Spleen (tissue), 11 donors: Measurements from ENCODE around the gene OBSL1. TPM values are rescaled to one million over a fixed set of nuclear protein-coding genes. Genes with fewer than 3 reads are reported as not detected.

Experiments used
- DNase-seq: peaks from one replicate; pipeline ENCODE4 v3.0.0-alpha.2; 2020
- H3K27ac ChIP-seq, 8 donors: fragments of 200-600 bp; sonication (generic) in 7 of 8; 1 replicate in 4 of 8; 2 replicates in 4 of 8; pipeline versions ENCODE4 v1.5.0 to v1.8.0; 2016 to 2021; ENCODE audit warnings: inconsistent platforms in 4 of 8, mild to moderate bottlenecking in 4 of 8, moderate library complexity in 1 of 8
- H3K27me3 ChIP-seq, 7 donors: fragments of 200-600 bp; sonication (generic) in 6 of 7; replicated peaks in 1 of 7; 1 replicate in 4 of 7; 2 replicates in 3 of 7; pipeline versions ENCODE4 v1.5.0 to v1.8.0; 2016 to 2021; ENCODE audit warnings: inconsistent platforms in 3 of 7, mild to moderate bottlenecking in 1 of 7
- H3K36me3 ChIP-seq, 6 donors: fragments of 200-600 bp; sonication (generic) in 5 of 6; 1 replicate in 4 of 6; 2 replicates in 2 of 6; pipeline versions ENCODE4 v1.5.0 to v1.8.0; 2016 to 2021; ENCODE audit warnings: inconsistent platforms in 2 of 6
- H3K4me1 ChIP-seq, 6 donors: fragments of 200-600 bp; sonication (generic) in 5 of 6; 1 replicate in 3 of 6; 2 replicates in 3 of 6; pipeline versions ENCODE4 v1.5.0 to v1.8.0; 2016 to 2021; ENCODE audit warnings: inconsistent platforms in 3 of 6
- H3K4me3 ChIP-seq, 8 donors: fragments of 200-600 bp; sonication (generic) in 7 of 8; 1 replicate in 4 of 8; 2 replicates in 4 of 8; pipeline versions ENCODE4 v1.5.0 to v1.8.0; 2016 to 2021; ENCODE audit warnings: inconsistent platforms in 4 of 8, mild to moderate bottlenecking in 4 of 8, moderate library complexity in 2 of 8
- H3K9me3 ChIP-seq, 8 donors: fragments of 200-600 bp; sonication (generic) in 7 of 8; 1 replicate in 4 of 8; 2 replicates in 4 of 8; pipeline versions ENCODE4 v1.5.0 to v1.8.0; 2016 to 2021; ENCODE audit warnings: inconsistent platforms in 4 of 8
- POLR2A ChIP-seq, 3 donors: fragments of 450-650 bp; IDR thresholded peaks; one replicate each; pipeline ENCODE4 v1.5.1; 2017; ENCODE audit warnings: antibody characterized with exemption in 3 of 3, mild to moderate bottlenecking in 1 of 3
- POLR2AphosphoS5 ChIP-seq, 3 donors: sonication (generic); formaldehyde crosslinking; IDR thresholded peaks; one replicate each; pipeline ENCODE4 v1.5.1; 2017; ENCODE audit warnings: antibody characterized with exemption in 3 of 3
- WGBS, 5 donors: extraction: QIAGEN DNeasy Blood & Tissue Kit in 3 of 5; methylation state at CpG; one replicate each; pipeline versions ENCODE4 v1.1.5 to v1.1.7; 2013 to 2018; 5-methylcytosine and 5-hydroxymethylcytosine counted together
- intact Hi-C: fragments of 100-400 bp; cut with DNase I; formaldehyde crosslinking; loops from one replicate; pipeline ENCODE4 v1.15.0; 2023; ENCODE audit warnings: low total_unique reads
- polyA plus RNA-seq, 3 donors: library from polyadenylated mRNA; stranded (reverse); fragments of 200-250 nt; gene quantifications; one replicate each; pipeline ENCODE4 v1.2.1, GENCODE V29; 2013
- total RNA-seq, 7 donors: library from RNA; depleted of rRNA in 3 of 7; stranded (reverse); fragments of >200 nt in 3 of 7; fragmentation: NEBNext Ultra II Directional in 4 of 7; extraction: Animal tissue kit (Norgen Biotek cat#: 25700) in 4 of 7; gene quantifications; one replicate each; pipeline versions ENCODE4 v1.1.0 to v1.2.1, GENCODE V29; 2016 to 2021
- TF ChIP-seq, protein P1 (sequence below), 11 experiments: fragments of 200-600 bp in 7 of 11; fragments of 450-650 bp in 4 of 11; sonication (generic) in 4 of 11; IDR thresholded peaks in 8 of 11; conservative IDR thresholded peaks in 3 of 11; 1 replicate in 7 of 11; 2 replicates in 4 of 11; pipeline versions ENCODE4 v1.4.0 to v1.8.0; 2016 to 2021; ENCODE audit warnings: antibody characterized with exemption in 11 of 11, inconsistent platforms in 4 of 11, mild to moderate bottlenecking in 1 of 11
- donor health status: healthy with polysubstance abuse.
- donor health status: DM: no; HTN: no; CAD: no; lungs with moderate emphysema.
- donor health status: DM: no; HTN: no; CAD: no.
- donor health status: Bipolar disorder and iron deficiency.
- donor health status: healthy.
- donor health status: DM: no; HTN: no; CAD: no.
- donor health status: DM: yes; HTN: yes; CAD: no.

The OBSL1 gene
- total and polyA plus RNA-seq, 10 donors = 15.9 to 51.6 (median 31.0) TPM

- Histone ChIP-seq H3K27me3 (peaks cover 5 to 81% (median 21%) of the 10 kb centered on the region in 7 donors), H3K27ac (no peak overlapping the region), H3K36me3 (peaks cover 0 to 4% (median under 1%) of the 10 kb centered on the region in 6 donors), H3K4me1 (peaks cover 0 to 9% (median 6%) of the 10 kb centered on the region in 6 donors), H3K9me3 (no peaks in the 10 kb centered on the region), H3K4me3 (no peak overlapping the region)
- intact Hi-C loops = loop anchor here (10.0 kb wide), 1 partner anchor 59 kb away; no protein-coding TSS in a partner anchor
- WGBS, 5 donors = 75 to 94% (median 84%) methylated on average over 6 of the region's 6 CpGs
- TF ChIP-seq, protein P1, sequence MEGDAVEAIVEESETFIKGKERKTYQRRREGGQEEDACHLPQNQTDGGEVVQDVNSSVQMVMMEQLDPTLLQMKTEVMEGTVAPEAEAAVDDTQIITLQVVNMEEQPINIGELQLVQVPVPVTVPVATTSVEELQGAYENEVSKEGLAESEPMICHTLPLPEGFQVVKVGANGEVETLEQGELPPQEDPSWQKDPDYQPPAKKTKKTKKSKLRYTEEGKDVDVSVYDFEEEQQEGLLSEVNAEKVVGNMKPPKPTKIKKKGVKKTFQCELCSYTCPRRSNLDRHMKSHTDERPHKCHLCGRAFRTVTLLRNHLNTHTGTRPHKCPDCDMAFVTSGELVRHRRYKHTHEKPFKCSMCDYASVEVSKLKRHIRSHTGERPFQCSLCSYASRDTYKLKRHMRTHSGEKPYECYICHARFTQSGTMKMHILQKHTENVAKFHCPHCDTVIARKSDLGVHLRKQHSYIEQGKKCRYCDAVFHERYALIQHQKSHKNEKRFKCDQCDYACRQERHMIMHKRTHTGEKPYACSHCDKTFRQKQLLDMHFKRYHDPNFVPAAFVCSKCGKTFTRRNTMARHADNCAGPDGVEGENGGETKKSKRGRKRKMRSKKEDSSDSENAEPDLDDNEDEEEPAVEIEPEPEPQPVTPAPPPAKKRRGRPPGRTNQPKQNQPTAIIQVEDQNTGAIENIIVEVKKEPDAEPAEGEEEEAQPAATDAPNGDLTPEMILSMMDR (IDR thresholded peaks at IDR 0.05 in 8 of 11, conservative IDR thresholded peaks at IDR 0.05 in 3 of 11) = no peak
- TF ChIP-seq POLR2A (IDR thresholded peaks at IDR 0.05) (no peak), POLR2AphosphoS5 (IDR thresholded peaks at IDR 0.05) (no peak)
- no peak for DNase-seq
These were observed 37.2 kb downstream of the OBSL1 start for GRCh38 chr2:219533930-219534661.

DNA sequence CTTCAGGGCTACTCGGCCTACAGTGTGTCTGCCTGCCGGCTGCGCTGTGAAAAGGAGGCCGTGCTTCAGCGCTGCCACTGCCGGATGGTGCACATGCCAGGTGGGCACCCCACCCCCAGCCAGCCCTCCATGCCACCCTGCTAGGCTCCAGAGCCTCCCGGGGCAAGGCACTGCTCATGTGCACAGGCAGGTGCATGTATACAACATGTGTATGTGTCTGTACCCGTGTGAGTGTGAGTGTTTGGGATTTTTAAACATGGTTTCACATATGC, 39.0 kb downstream of the OBSL1 start:
- intact Hi-C loops = loop anchor here (10.0 kb wide), 1 partner anchor 58 kb away; no protein-coding TSS in a partner anchor
- 67 to 92% (median 85%) methylated on average over 1 to 8 of the region's 8 CpGs for WGBS, 5 donors
- Histone ChIP-seq H3K4me1 (peaks cover 0 to 9% (median 6%) of the 10 kb centered on the region in 6 donors), H3K27ac (no peak overlapping the region), H3K9me3 (no peaks in the 10 kb centered on the region), H3K36me3 (no peaks in the 10 kb centered on the region), H3K27me3 (peaks cover 5 to 81% (median 34%) of the 10 kb centered on the region in 7 donors), H3K4me3 (no peak overlapping the region)
- DNase-seq = peak; percentile 71
- TF ChIP-seq, protein P1 (IDR thresholded peaks at IDR 0.05 in 8 of 11, conservative IDR thresholded peaks at IDR 0.05 in 3 of 11) = no peak
- TF ChIP-seq POLR2AphosphoS5 (IDR thresholded peaks at IDR 0.05) (no peak), POLR2A (IDR thresholded peaks at IDR 0.05) (no peak)

GRCh38 chr2:219531639-219532377, 39.5 kb downstream of the OBSL1 start:
- DNase-seq = peak; percentile 70
- Histone ChIP-seq H3K9me3 (no peaks in the 10 kb centered on the region), H3K27me3 (peaks cover 5 to 81% (median 36%) of the 10 kb centered on the region in 7 donors), H3K27ac (no peak overlapping the region), H3K36me3 (no peaks in the 10 kb centered on the region), H3K4me3 (no peak overlapping the region), H3K4me1 (peaks cover 0 to 9% (median 6%) of the 10 kb centered on the region in 6 donors)
- intact Hi-C loops = loop anchor here (2.0 to 10.0 kb wide), 2 partner anchors 57 to 129 kb away; no protein-coding TSS in a partner anchor
- WGBS, 5 donors = 66 to 84% (median 77%) methylated on average over 15 to 20 of the region's 20 CpGs
- TF ChIP-seq POLR2A (IDR thresholded peaks at IDR 0.05) (no peak), POLR2AphosphoS5 (IDR thresholded peaks at IDR 0.05) (no peak)
- TF ChIP-seq, protein P1 (IDR thresholded peaks at IDR 0.05 in 8 of 11, conservative IDR thresholded peaks at IDR 0.05 in 3 of 11) = no peak
